ENCODE results near the gene DHRS3.
"Not testable (repeated sequence)": the region's sequence is repeated elsewhere in the genome, so short reads cannot be mapped to it uniquely, and the experiment has no call there.

The DHRS3 gene

DNA sequence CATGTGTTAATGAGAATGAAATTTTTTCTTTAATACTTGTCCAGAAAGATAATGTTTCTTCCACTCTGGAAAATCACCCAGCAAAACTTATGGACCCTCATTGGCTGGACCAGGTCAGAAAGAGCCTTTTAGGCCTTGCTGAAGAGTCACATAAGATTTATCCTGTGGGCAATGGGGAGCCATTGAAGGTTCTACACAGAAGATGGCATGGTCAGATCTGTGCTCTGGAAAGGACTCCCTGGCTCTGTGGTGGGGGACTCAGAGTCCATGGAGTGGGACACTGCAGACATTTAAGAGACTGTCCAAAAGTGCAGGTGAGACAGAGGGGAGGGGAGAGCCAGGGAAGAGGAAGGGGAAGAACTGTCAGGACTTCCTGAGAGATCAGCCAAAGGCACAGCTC lies 66.4 kb downstream of the DHRS3 start:
- DNase-seq = no peak

DNA sequence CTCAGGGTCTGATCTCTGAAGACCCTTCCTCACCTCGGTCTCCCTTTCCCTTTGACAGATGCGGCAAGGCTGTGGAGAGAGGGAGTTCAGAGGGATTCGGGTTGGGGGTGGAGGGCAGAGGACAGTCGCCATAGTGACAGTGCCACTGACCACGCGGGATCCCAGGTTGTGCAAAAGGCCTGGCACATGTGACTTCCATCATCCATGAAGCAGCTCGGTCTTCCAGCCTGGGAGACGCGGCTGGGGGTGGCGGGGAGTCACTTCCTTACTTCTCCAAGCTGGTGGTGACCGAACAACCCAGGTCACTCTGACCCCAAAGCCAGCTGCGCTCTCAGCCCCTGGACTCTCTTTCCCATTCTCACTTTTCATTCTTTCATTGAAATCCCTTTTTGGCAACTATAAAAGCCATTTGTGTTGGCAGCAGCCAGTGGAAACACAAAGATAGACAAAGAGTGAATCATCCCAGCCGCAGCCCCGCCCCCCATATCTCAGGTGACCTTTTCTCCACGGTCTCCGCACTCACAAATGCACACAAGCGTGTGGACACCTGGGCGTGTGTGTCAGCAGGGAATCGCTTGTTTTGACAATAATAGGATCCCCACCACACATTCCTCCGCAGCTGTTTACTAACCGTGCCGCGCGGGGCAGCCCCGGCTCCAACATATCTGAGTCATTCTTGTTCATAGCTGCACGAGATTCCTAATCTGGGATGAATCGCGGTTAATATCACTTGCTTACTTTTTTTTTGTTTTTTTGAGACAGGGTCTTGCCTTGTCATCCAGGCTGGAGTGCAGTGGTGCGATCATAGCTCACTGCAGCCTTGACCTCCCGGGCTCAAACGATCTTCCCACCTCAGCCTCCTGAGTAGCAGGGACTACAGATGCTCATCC lies 68.3 kb downstream of the DHRS3 start:
- DNase-seq = no peak

DNA sequence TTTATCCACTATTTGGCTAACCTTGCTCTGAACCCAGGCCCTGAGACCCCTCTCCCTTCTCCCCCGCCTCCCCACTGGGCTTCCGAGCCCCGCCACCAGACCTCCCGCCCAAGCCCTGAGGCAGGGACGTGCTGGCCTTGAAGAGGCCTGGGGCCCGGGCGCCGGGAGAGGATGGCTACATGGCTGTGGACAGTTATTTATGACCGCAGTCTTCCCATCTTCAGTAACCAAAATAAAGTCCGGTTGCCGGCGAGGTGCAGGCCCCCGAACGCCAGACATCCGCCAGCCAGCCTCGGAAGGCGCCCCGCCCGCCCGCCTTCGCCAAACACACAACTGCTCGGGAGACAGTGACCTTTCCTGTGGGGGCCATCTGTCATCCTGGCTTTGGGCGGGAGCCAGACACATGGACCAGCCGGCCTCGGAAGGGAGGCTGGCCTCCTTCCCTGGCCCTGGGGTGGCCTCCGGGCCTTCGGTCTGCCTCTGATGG lies 69.0 kb downstream of the DHRS3 start:
- no peak for DNase-seq

DNA sequence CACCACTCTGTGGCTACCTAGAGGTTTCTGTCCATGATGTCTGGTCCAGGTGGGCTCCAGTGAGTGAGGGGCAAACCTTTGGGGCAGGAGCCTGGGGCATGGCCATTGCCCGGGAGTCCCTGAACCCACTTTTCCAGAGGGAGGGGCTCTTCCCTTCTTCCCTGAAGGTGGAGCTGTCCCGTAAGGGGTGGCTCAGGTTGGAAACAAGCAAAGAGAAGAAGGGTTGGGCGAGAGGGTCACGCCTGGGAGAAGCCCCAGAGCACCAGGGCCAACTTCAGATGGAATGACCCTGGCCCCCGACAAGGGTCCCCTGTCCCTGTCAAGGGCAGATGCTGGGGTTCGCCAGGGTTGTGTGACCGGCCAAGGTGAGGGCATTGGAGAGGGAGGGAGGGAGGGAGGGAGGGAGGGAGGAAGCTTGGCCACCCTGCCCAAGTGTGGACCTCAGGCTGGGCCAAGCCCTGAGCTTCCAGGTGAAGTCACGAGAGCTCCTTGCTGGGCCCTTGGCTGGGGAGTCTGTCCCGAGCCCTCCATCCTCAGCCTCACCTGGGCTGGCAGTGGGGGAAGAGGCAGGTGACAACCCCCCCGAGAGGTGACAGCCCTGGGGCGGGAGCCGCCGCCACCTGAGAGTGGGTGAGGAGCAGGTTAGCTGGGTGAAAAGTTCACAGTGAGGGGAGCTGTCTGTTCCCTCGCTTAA lies 69.6 kb downstream of the DHRS3 start:
- DNase-seq = no peak

DNA sequence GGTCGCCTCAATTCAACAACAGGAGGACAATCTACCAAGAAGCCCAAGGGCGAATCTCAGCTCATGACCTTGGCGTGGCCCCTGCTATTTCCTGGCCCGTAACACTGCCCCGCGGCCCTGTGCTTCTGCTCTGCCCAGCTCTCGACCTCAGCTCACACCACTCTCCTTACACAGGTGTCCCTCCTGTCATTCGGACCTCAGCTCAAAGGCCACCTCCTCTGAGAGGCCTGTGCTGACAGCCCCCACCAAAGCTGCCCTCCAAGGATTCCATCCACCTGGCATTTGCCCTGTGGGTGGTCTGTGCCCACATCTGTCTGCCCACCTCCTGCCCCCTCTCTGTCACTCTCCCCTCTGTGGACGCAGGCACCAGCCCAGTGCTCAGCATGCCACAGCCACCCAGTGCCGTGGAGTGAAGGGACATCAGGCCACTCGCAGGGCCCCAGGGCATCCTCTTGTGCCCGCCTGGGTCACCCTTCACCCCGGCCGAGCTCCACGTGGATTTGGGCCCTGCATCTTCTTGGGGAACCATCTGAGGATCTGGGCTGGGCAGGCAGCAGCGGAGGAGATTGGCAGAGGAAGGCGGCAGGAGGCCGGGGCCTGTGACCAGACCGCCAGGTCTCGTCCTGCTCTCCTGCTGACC lies 70.3 kb downstream of the DHRS3 start:
- no peak for DNase-seq

DNA sequence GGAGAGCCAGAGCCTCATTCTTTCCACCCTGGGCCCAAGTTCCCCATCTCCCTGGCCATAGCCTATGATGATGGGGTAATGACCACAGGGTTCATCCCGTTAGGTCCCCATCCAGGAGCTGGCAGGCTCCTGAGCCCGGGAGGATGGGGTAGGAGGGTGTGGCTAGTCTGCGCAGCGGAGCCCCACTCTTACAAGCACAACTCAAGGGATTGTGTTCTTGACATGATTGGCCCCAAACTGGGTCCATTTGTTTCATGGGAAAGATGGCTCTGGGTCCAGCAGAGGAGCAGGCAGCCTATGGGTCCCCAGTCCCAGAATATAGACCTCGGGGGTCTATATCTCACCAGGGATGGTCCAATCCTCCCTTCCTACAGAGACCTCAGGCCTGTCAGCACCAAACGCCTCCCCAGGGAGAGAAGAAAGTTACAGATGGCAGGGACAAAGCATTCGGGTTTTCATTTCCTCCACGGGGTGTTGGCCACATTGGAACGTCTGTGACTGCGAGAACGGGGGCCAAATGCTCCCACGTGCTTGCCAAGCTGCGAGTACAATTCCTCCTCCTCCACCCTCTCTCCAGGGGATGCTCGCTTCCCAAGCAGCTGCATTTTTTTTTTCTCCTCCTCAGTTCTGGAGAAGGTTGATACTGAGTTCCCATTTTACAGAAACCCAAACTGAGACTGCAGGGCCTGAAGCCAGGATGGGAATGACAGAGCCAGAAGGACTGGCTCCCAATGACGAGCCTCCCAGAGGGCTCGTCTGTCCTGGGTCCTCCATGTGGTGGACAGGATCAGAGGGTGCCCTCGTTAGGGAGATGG lies 71.0 kb downstream of the DHRS3 start:
- DNase-seq = no peak

DNA sequence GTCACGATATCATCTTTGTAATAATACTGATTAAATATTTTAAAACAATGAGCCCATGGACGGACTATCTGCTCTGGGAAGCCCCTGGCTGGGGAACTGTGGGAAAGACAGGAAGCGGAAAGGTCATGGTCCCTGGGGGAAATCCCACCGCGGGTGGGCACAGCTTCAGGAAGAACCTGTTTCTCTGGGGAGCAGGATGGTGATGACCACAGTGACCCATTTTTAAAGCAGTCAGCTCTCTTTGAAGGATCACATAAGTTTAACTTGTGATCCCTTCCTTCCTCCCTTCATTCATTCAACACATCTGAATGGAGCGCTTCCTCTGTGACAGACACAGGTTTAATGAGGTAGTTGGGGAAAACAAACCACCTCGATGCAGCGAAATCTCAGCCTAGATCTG lies 73.0 kb downstream of the DHRS3 start:
- no peak for DNase-seq

- no peak for DNase-seq
Observed at GRCh38 chr1:12544357-12544756, 73.7 kb downstream of the DHRS3 start.

DNA sequence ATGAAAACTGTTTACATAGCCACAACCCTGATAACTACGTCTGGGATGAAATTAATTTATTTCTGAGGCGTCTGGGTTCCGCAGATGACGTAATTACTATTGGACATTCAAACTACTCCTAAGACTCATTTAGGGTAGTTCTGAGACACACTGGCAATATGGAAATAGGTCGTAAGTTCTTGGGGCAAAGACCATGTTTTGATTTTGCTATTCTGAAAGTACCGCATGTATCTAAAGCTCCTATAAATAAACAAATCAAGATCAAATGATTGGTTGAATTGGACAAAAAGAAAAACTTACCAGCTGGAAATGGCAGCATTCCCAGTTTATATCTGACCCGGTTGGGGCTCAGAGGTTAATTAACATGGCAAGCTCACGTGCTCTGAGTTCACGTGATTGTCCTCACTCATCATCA lies 74.3 kb downstream of the DHRS3 start:
- no peak for DNase-seq

GRCh38 chr1:12542616-12543592 lies 75.1 kb downstream of the DHRS3 start:
- no peak for DNase-seq

- DNase-seq = no peak
Observed at GRCh38 chr1:12542138-12542465, 75.9 kb downstream of the DHRS3 start.

GRCh38 chr1:12541274-12542137 lies 76.5 kb downstream of the DHRS3 start:
- DNase-seq = no peak

DNA sequence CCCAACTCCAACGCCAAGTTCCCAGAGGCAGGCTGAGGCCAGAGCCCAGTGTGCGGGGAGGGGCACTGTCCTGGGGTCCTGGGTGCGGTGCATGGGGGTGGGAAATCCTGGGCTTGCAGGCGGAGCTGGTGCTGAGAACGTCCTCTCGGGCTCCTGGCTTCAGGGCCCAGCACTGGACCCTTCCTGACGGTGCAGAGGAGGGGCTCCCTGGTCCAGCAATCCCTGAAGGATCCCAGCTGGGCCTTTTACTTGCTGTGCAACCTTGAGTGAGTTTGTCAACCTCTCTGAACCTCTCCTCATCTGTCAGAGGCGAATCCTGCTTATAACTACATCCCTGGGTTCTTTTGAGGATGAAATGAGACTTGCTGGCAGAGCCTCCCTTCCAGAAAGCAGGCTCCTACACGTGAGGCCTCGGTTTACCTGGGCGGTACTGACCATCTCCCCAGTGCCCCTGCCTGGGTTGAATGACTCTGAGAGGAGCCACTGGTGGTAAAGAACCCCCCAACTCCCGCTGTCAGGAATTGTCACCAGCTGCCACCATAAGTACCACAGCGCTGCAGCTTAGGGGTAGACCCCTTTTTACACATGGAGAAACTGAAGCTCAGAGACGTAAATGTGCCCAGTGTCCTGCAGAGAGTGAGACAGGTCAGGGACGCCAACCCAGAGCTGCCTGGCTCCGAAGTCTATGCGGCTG lies 77.3 kb downstream of the DHRS3 start:
- DNase-seq = no peak

DNA sequence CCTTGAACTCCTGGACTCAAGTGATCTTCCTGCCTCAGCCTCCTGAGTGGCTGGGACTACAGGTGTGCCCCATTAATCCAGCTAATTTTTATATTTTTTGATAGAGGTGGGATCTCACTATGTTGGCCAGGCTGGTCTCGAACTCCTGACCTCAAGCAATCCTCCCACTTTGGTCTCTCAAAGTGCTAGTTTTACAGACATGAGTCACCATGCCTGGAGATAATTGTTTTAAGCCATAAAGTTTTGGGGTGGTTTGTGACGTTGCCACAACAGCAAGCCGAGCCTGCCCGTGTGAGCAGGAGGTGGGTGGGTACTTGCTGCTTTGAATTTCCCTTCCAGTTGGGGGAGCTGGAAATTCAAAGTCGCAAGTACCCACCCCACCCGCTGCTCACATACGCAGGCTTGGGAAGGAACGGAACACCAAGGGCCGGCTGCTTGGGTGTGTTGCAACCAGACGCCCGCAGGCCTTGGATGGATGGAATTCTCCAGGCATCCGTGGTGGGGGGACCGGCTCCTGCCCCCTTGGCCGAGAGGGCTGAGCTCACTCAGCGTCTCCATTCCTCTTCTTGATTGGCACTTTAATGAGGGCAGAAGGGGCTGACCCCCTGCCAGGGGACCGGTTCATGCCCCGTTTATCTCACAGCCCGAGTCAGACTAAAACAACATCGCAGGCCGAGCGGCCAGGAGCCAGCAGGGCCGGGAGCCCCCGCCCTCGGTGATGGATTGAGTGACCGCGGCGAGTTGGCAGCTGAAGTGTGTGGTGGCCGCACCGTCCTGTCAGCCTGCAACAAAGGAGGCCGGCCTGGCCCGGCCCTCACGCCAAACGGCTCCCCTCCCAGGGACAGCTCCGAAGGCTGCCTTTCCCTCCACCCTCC lies 78.1 kb downstream of the DHRS3 start:
- DNase-seq = no peak

GRCh38 chr1:12539320-12539704 lies 78.7 kb downstream of the DHRS3 start:
- DNase-seq = no peak

DNA sequence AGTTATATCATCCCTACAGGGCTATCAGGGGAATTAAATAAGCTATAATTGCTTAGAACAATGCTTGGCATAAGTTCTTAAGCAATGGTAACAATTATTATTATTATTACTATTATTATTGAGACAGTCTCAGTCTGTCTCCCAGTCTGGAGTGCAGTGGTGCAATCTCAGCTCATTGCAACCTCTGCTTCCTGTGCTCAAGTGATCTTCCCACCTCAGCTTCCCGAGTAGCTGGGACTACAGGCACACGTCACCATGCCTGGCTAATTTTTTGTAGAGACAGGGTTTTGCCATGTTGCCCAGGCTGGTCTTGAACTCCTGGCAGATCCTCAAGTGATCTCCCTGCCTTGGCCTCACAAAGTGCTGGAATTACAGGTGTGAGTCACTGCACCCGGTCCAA lies 79.5 kb downstream of the DHRS3 start:
- not testable (repeated sequence) for DNase-seq

DNA sequence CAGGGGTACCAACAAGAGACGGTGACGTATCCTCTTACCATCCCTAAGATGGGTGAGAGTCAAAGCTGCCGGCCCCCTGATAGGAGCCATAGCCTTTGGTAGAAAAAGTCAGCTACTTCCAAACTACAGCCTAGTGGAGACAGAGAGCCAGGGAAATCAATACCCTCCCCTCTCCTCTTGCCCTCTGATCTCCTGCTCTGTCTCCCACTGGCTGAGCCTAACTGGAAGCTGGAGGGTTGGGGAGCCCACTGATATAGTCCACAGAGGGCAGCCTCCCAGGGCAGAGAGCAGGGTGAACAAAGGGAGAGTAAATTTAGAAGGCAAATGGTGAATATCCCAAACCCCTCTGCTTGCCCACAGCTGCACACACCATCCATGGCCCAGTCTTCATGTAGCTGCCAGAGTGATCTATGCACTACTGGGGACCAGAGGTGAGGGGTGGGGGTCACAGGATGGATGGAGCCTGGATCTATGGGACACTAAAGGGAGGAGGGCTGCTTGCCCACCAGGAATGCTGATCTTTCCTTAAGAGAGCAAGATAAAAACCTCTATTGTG lies 80.0 kb downstream of the DHRS3 start:
- DNase-seq = no peak

DNA sequence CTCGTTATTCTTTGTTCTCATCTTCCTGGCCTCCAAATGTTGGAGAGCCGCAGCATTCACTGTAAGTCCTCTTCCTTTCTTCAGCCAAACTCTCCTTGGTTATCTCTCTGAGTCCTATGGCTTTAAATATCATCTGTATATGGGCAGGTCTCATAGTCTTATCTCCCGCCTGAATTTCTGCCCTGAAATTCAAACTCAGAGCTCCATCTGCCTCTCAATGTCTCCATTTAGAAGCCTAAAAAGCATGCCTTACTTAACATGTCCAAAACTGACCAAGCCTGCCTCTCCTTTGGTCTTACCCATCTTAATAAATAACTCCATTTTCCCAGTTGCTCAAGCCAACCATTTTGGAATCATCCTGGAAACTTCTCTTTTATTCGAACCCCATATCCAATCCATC lies 80.7 kb downstream of the DHRS3 start:
- DNase-seq = peak; percentile 44
